ENCODE measurements around the gene MLN. TPM values are rescaled to one million over a fixed set of nuclear protein-coding genes. Genes with fewer than 3 reads are reported as not detected.
A peak's percentile ranks its signal among the peaks of the same experiment; 100 is the strongest.

MLN gene
- total RNA-seq, 1 experiment from 2014 or later = not detected

DNA sequence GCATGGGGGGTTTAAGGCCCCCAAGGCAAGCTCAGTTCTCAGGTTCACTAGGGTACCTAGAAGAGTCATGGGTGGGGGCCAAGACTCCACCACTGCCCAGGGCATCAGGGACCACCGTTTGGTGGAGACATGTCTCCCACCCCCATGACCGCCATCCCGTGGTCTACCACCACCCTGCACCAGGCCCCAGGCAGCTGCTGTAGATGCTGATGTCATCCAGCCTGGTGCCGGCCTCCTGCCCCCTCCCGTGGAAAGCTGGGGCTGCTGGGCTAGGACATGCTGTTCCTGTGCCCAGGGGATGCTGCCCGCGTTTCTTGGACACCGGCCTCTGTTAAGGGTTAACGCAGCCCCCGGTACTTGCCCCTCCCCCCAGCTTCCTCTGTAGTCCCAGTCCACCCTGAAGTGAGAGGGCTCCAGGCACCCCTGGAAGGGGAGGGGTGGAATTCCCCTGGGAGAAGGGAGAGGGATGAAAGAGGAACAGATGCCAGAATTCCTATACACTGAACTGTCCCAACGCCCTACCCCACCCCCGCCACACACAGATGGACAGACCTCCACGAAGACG is 57.7 kb downstream of the MLN start:
- Histone ChIP-seq H2BK20ac (ENCODE audit: low read depth, low read length, poor library complexity, severe bottlenecking) (no peak overlapping the region), H4K20me1 (ENCODE audit: control insufficient read depth, insufficient read depth, insufficient read length) (no peaks in the 10 kb centered on the region), H4K8ac (replicated peaks; ENCODE audit: insufficient read length, low read depth, low read length) (no peak overlapping the region), H3K27ac (ENCODE audit: insufficient read length, low read depth, low read length) (no peak overlapping the region), H3K27me3 (ENCODE audit: insufficient read depth, low read length) (no peaks in the 10 kb centered on the region), H3K79me2 (ENCODE audit: insufficient read depth, low read length) (no peaks in the 10 kb centered on the region), H3K4ac (ENCODE audit: low read depth, low read length) (no peak overlapping the region), H3K23me2 (ENCODE audit: insufficient read length, low read depth, low read length, poor library complexity, severe bottlenecking) (no peaks in the 10 kb centered on the region), H3K4me1 (ENCODE audit: insufficient read depth, low read length) (peaks cover 8% of the 10 kb centered on the region; the same call in 1 of the 2 replicates), H3K23ac (ENCODE audit: insufficient read length, low read depth, low read length) (no peak overlapping the region), H4K91ac (ENCODE audit: insufficient read length, low read depth, low read length) (no peak overlapping the region), H3K79me1 (ENCODE audit: insufficient read depth, low read depth, low read length, poor library complexity, severe bottlenecking) (no peaks in the 10 kb centered on the region), H3K14ac (ENCODE audit: insufficient read depth, low read length) (no peak overlapping the region; the same call in 1 of the 2 replicates), H4K5ac (ENCODE audit: insufficient read length, low read depth, low read length) (no peak overlapping the region), H2BK15ac (ENCODE audit: low read depth, low read length) (no peak overlapping the region), H2BK12ac (ENCODE audit: insufficient read length, low read depth, low read length) (no peak overlapping the region), H2BK120ac (ENCODE audit: low read depth, low read length, poor library complexity, severe bottlenecking) (no peak overlapping the region), H3K9ac (ENCODE audit: extremely low read depth, insufficient read length, low read length) (no peak overlapping the region), H3K9me3 (ENCODE audit: control insufficient read depth, low read depth, low read length) (no peaks in the 10 kb centered on the region), H3T11ph (ENCODE audit: low read length) (no peak overlapping the region), H3K56ac (ENCODE audit: insufficient read length, low read depth, low read length) (no peak overlapping the region), H3K4me2 (ENCODE audit: insufficient read depth, insufficient read length, low read length) (no peak overlapping the region), H2BK5ac (ENCODE audit: insufficient read length, low read length) (no peak overlapping the region), H2AK5ac (ENCODE audit: insufficient read length, low read length) (no peak overlapping the region), H3K18ac (ENCODE audit: insufficient read length, low read depth, low read length) (peak overlapping the region; percentile 18), H2AFZ (ENCODE audit: low read length) (no peak overlapping the region)
- TF ChIP-seq CTCF (conservative IDR thresholded peaks at IDR 0.05) = no peak
- H3K9me3 Mint-ChIP-seq = no peaks in the 10 kb centered on the region
- no peaks in the 10 kb centered on the region; a peak in 1 of 7 replicates for H3K36me3 Mint-ChIP-seq (ENCODE audit: insufficient read depth in 1 of 3, low read depth in 3 of 3)
- peak; percentile 46 for DNase-seq
- H3K27me3 Mint-ChIP-seq (ENCODE audit: low read depth) = peaks cover 12% of the 10 kb centered on the region
- no peak overlapping the region; a peak in 1 of 5 replicates for H3K4me3 Mint-ChIP-seq
- peaks cover 50 to 74% of the 10 kb centered on the region in 2 experiments for H3K4me1 Mint-ChIP-seq
- WGBS (ENCODE audit: extremely low coverage, insufficient read length, low lambda C conversion rate) = no CpG with 5 or more reads among the region's 14 CpGs
- no peak overlapping the region; a peak in 1 of 7 replicates for H3K27ac Mint-ChIP-seq

Data from H9 (cell line).